Vagina (tissue), 2 donors: ENCODE measurements around the gene GPR162. TPM values are rescaled to one million over a fixed set of nuclear protein-coding genes. Genes with fewer than 3 reads are reported as not detected.

Source experiments
- DNase-seq, 2 donors: peaks; one replicate each; pipeline ENCODE4 v3.0.0-alpha.2; 2017; ENCODE audit errors: extremely low spot score in 2 of 2
- H3K27ac ChIP-seq: fragments of 200-600 bp; sonication (generic); one replicate; pipeline ENCODE4 v1.5.1; 2019
- H3K27me3 ChIP-seq: fragments of 200-600 bp; sonication (generic); one replicate; pipeline ENCODE4 v1.5.1; 2019
- H3K36me3 ChIP-seq, 2 donors: fragments of 200-600 bp; sonication (generic); one replicate each; pipeline ENCODE4 v1.5.1; 2017 to 2019
- H3K4me1 ChIP-seq: fragments of 200-600 bp; sonication (generic); one replicate; pipeline ENCODE4 v1.5.1; 2019
- H3K4me3 ChIP-seq, 2 donors: fragments of 200-600 bp; sonication (generic); 1 replicate in 1 of 2; 2 replicates in 1 of 2; pipeline ENCODE4 v1.5.1; 2016 to 2019
- H3K9me3 ChIP-seq: fragments of 200-600 bp; sonication (generic); one replicate; pipeline ENCODE4 v1.5.1; 2019
- POLR2A ChIP-seq, 2 donors: fragments of 450-650 bp; IDR thresholded peaks; one replicate each; pipeline ENCODE4 v1.6.1; 2017; ENCODE audit warnings: antibody characterized with exemption in 2 of 2, mild to moderate bottlenecking in 2 of 2, moderate library complexity in 2 of 2
- POLR2AphosphoS5 ChIP-seq, 2 donors: sonication (generic); formaldehyde crosslinking; IDR thresholded peaks; one replicate each; pipeline ENCODE4 v1.9.0; 2017; ENCODE audit warnings: antibody characterized with exemption in 2 of 2, mild to moderate bottlenecking in 2 of 2, low read depth in 1 of 2; ENCODE audit not compliant: insufficient read depth in 1 of 2
- intact Hi-C: fragments of 100-400 bp; cut with DNase I; formaldehyde crosslinking; loops from one replicate; pipeline ENCODE4 v1.15.1; 2023
- total RNA-seq: library from RNA; depleted of rRNA; stranded (reverse); fragments of >200 nt; gene quantifications from one replicate; pipeline ENCODE4 v1.2.3, GENCODE V29; 2016
- TF ChIP-seq, protein P1 (sequence below), 3 experiments: fragments of 450-650 bp in 2 of 3; fragments of 200-600 bp in 1 of 3; sonication (generic) in 1 of 3; IDR thresholded peaks; one replicate each; pipeline ENCODE4 v1.5.1; 2017 to 2019; ENCODE audit warnings: antibody characterized with exemption in 3 of 3, mild to moderate bottlenecking in 2 of 3, moderate library complexity in 2 of 3

Gene GPR162
- total RNA-seq, 1 donor from 2014 or later: 3.2 TPM

DNA sequence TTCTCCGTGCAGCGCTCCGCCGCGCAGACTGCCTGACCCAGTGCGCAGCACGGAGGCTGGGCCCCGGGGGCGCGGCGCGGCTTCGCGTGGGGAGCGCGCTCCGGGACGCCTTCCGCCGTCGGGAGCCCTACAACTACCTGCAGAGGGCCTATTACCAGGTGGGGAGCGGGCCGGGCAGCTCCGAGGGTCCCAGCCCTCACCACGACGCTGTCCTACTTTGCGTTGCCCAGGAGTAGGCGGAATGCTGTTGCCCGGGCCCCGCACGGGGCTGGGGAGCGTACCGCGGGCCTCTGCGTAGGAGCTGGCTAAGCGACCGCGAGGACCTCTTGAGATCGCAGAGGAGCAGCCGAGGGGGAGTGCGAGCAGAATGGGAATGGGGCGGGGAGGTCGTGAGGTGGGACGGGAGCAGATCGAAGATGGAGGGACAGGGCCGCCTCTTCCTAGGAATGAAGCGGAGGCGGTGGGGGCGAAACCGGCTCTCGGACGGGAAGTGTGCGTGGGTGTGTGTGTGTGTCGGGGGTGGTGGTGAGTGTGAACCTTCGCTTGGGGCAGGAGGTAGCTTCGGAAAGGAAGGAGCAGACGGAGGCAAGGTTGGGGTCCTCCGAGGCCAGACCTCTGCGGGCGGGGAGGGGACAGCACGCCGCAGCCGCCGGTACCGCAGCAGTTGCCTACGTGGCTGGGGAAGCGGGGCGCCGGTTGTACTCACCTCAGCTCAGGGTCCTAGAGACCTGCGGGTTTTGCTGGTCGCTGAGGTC, 7.3 kb downstream of the GPR162 start:
- H3K4me1 ChIP-seq: peaks cover 43% of the 10 kb centered on the region

DNA sequence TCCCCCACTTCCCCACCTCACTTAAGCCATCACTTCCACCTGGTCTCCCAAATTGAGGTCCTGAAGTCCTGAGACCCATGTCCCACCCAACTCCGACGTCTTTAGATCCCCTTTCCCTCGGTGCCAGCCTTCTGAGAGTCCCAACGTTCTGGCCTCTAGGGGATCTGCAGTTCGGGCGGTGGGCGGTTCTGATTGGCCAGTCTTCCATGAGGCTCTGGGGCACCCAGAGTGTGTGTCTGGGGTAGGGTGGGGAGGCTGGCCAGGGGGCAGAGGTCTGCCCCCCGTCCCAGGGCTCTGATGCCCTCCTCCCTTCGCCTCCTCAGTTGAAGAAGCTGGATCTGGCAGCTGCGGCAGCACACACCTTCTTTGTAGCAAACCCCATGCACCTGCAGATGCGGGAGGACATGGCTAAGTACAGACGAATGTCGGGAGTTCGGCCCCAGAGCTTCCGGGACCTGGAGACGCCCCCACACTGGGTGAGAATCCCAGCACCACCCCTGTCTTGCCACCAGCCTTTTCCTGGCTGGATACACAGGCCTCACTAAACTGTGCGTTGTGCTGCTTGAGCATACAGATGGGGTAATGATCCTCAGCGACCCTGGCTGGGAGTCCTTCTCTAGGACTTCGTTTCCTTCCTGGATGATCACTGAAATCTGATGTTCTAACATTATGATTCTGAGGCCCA, 8.1 kb downstream of the GPR162 start:
- peak overlapping the region; percentile 90 for H3K4me3 ChIP-seq
- TF ChIP-seq POLR2AphosphoS5 (IDR thresholded peaks at IDR 0.05; ENCODE audit: insufficient read depth in 1 of 2, low read depth in 1 of 2): no peak
- TF ChIP-seq POLR2A (IDR thresholded peaks at IDR 0.05): no peak
- TF ChIP-seq, protein P1, sequence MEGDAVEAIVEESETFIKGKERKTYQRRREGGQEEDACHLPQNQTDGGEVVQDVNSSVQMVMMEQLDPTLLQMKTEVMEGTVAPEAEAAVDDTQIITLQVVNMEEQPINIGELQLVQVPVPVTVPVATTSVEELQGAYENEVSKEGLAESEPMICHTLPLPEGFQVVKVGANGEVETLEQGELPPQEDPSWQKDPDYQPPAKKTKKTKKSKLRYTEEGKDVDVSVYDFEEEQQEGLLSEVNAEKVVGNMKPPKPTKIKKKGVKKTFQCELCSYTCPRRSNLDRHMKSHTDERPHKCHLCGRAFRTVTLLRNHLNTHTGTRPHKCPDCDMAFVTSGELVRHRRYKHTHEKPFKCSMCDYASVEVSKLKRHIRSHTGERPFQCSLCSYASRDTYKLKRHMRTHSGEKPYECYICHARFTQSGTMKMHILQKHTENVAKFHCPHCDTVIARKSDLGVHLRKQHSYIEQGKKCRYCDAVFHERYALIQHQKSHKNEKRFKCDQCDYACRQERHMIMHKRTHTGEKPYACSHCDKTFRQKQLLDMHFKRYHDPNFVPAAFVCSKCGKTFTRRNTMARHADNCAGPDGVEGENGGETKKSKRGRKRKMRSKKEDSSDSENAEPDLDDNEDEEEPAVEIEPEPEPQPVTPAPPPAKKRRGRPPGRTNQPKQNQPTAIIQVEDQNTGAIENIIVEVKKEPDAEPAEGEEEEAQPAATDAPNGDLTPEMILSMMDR (IDR thresholded peaks at IDR 0.05): no peak
- intact Hi-C loops: loop anchor here (5.0 kb wide), 3 partner anchors 62 to 212 kb away; partner anchors contain the start of genes MLF2 and PTMS

More for the DNA sequence above, 7.3 kb downstream of the GPR162 start:
- TF ChIP-seq POLR2AphosphoS5 (IDR thresholded peaks at IDR 0.05; ENCODE audit: insufficient read depth in 1 of 2, low read depth in 1 of 2): peak in 1 of 2 donors; percentile 67
- TF ChIP-seq POLR2A (IDR thresholded peaks at IDR 0.05): no peak
- H3K27ac ChIP-seq: peak overlapping the region; percentile 92
- intact Hi-C loops: loop anchor here (5.0 kb wide), 3 partner anchors 62 to 212 kb away; partner anchors contain the start of genes MLF2 and PTMS
- H3K4me3 ChIP-seq: peak overlapping the region; percentile 90
- peaks cover 0 to 6% of the 10 kb centered on the region in 2 donors for H3K36me3 ChIP-seq
- no peaks in the 10 kb centered on the region for H3K9me3 ChIP-seq
- H3K27me3 ChIP-seq: no peaks in the 10 kb centered on the region
- DNase-seq: no peak

DNA sequence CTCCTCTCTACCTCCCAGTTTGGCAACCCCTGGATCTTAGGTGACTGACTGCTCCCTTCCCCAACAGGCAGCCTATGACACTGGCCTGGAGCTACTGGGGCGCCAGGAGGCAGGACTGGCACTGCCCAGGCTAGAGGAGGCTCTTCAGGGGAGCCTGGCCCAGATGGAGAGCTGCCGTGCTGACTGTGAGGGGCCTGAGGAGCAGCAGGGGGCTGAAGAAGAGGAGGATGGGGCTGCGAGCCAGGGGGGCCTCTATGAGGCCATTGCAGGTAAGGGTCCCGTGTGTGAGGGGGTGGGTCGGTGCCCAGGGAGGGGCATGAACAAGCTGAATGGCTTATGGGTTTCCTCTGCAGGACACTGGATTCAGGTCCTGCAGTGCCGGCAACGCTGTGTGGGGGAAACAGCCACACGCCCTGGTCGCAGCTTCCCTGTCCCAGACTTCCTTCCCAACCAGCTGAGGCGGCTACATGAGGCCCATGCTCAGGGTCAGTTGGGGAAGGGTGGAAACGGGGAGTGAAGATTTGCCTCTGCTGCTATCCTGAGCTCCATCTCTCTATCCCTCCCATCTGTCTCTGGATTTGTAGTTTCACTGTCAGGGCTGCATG, 8.8 kb downstream of the GPR162 start:
- H3K36me3 ChIP-seq: peaks cover 0 to 9% of the 10 kb centered on the region in 2 donors
- H3K9me3 ChIP-seq: no peaks in the 10 kb centered on the region
- DNase-seq: no peak
- TF ChIP-seq POLR2A (IDR thresholded peaks at IDR 0.05): no peak
- no peak for TF ChIP-seq POLR2AphosphoS5 (IDR thresholded peaks at IDR 0.05; ENCODE audit: insufficient read depth in 1 of 2, low read depth in 1 of 2)
- no peak overlapping the region for H3K27ac ChIP-seq
- peak overlapping the region in 1 of 2 donors; percentile 90 for H3K4me3 ChIP-seq
- peaks cover 35% of the 10 kb centered on the region for H3K4me1 ChIP-seq
- no peaks in the 10 kb centered on the region for H3K27me3 ChIP-seq
- intact Hi-C loops: no loop called here

More for the DNA sequence above, 8.1 kb downstream of the GPR162 start:
- Histone ChIP-seq H3K9me3 (no peaks in the 10 kb centered on the region), H3K36me3 (peaks cover 0 to 9% of the 10 kb centered on the region in 2 donors), H3K4me1 (peaks cover 42% of the 10 kb centered on the region), H3K27ac (peak overlapping the region; percentile 92), H3K27me3 (no peaks in the 10 kb centered on the region)
- no peak for DNase-seq

DNA sequence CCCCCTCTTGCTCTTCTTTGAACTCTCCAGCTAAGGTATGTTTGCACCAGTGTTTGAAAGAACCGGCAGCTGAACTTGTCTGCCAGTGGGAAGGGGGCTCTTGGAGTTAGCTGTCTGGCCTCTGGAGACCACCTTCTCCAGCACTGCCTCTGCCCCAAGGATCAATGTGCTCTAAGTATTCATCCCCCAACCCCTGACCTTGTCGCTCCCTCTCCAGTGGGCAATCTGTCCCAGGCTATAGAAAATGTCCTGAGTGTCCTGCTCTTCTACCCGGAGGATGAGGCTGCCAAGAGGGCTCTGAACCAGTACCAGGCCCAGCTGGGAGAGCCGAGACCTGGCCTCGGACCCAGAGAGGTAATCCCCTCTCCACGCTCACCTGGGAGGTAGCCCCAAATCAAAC, 9.4 kb downstream of the GPR162 start:
- no peak for DNase-seq
- no peak for TF ChIP-seq POLR2A (IDR thresholded peaks at IDR 0.05)
- TF ChIP-seq, protein P1 (IDR thresholded peaks at IDR 0.05): no peak
- TF ChIP-seq POLR2AphosphoS5 (IDR thresholded peaks at IDR 0.05; ENCODE audit: insufficient read depth in 1 of 2, low read depth in 1 of 2): no peak
- no peak overlapping the region for H3K27ac ChIP-seq
- no peaks in the 10 kb centered on the region for H3K27me3 ChIP-seq
- H3K36me3 ChIP-seq: peaks cover 0 to 9% of the 10 kb centered on the region in 2 donors
- no peaks in the 10 kb centered on the region for H3K9me3 ChIP-seq
- intact Hi-C loops: no loop called here
- peaks cover 29% of the 10 kb centered on the region for H3K4me1 ChIP-seq
- H3K4me3 ChIP-seq: no peak overlapping the region

DNA sequence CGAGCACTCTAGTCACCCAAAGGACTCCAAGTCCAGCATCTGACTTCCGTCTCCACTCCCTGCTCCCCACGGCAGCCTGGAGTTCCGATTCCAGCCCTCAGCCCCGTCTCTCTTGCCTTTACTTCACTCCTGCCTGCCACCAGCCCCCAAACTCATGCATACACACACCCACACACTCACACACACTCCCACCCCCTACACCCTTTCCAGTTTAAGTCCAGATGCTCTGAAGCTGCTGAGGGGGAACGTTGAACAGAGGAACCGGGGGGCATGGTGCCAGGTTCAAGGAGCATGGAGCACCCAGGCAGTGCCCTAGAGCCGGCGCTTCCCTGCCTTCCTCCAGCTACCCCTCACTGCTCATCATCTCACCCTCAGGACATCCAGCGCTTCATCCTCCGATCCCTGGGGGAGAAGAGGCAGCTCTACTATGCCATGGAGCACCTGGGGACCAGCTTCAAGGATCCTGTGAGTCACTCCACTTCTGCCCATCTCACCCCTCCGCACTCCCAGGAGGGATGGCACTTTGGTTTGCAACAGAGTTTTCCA, 9.9 kb downstream of the GPR162 start:
- Histone ChIP-seq H3K4me3 (no peak overlapping the region), H3K27me3 (no peaks in the 10 kb centered on the region), H3K27ac (no peak overlapping the region), H3K36me3 (peaks cover 0 to 9% of the 10 kb centered on the region in 2 donors), H3K9me3 (no peaks in the 10 kb centered on the region), H3K4me1 (peaks cover 29% of the 10 kb centered on the region)
- intact Hi-C loops: no loop called here
- DNase-seq: no peak
- TF ChIP-seq POLR2A (IDR thresholded peaks at IDR 0.05): no peak
- no peak for TF ChIP-seq POLR2AphosphoS5 (IDR thresholded peaks at IDR 0.05; ENCODE audit: insufficient read depth in 1 of 2, low read depth in 1 of 2)
- TF ChIP-seq, protein P1 (IDR thresholded peaks at IDR 0.05): no peak
